RWPE2 (cell line): ENCODE results near the gene SLC7A9.
"Not testable (repeated sequence)": the region's sequence is repeated elsewhere in the genome, so short reads cannot be mapped to it uniquely, and the experiment has no call there.

Source experiments
- ATAC-seq: fragments of 200-7000 bp; cut with Tn5 transposase; 3 replicates; pipeline ENCODE4 v1.9.1; 2021; ENCODE audit warnings: low read depth
- DNase-seq: peaks from one replicate; pipeline ENCODE4 v3.0.0-alpha.2; 2020; ENCODE audit warnings: low spot score
- H3K27ac ChIP-seq: fragments of 450-650 bp; 2 replicates; pipeline ENCODE4 v1.5.1; 2017; ENCODE audit warnings: mild to moderate bottlenecking; ENCODE audit not compliant: poor library complexity, severe bottlenecking
- H3K27me3 ChIP-seq: fragments of 250-450 bp; sonication (Bioruptor Pico); 2 replicates; pipeline ENCODE4 v1.5.1; 2021; ENCODE audit warnings: mild to moderate bottlenecking, moderate library complexity; ENCODE audit not compliant: insufficient read depth, poor library complexity, severe bottlenecking
- H3K36me3 ChIP-seq: fragments of 250-450 bp; sonication (Bioruptor Pico); 2 replicates; pipeline ENCODE4 v1.5.1; 2020; ENCODE audit warnings: low read depth, mild to moderate bottlenecking, moderate library complexity
- H3K4me1 ChIP-seq: fragments of 250-450 bp; sonication (Bioruptor Pico); 2 replicates; pipeline ENCODE4 v1.5.1; 2021; ENCODE audit warnings: mild to moderate bottlenecking, moderate library complexity; ENCODE audit not compliant: insufficient read depth, poor library complexity, severe bottlenecking
- H3K4me3 ChIP-seq: fragments of 250-450 bp; sonication (Bioruptor Pico); 2 replicates; pipeline ENCODE4 v1.5.1; 2021; ENCODE audit warnings: mild to moderate bottlenecking, moderate library complexity; ENCODE audit not compliant: severe bottlenecking
- H3K9me3 ChIP-seq: fragments of 250-450 bp; sonication (Bioruptor Pico); 2 replicates; pipeline ENCODE4 v1.5.1; 2021; ENCODE audit warnings: mild to moderate bottlenecking, moderate library complexity; ENCODE audit not compliant: severe bottlenecking
- TF ChIP-seq, protein P1 (sequence below): fragments of 450-650 bp; IDR thresholded peaks from one replicate; pipeline ENCODE4 v1.5.1; 2017; ENCODE audit warnings: mild to moderate bottlenecking, moderate library complexity; ENCODE audit not compliant: poor library complexity, severe bottlenecking

SLC7A9 gene

DNA sequence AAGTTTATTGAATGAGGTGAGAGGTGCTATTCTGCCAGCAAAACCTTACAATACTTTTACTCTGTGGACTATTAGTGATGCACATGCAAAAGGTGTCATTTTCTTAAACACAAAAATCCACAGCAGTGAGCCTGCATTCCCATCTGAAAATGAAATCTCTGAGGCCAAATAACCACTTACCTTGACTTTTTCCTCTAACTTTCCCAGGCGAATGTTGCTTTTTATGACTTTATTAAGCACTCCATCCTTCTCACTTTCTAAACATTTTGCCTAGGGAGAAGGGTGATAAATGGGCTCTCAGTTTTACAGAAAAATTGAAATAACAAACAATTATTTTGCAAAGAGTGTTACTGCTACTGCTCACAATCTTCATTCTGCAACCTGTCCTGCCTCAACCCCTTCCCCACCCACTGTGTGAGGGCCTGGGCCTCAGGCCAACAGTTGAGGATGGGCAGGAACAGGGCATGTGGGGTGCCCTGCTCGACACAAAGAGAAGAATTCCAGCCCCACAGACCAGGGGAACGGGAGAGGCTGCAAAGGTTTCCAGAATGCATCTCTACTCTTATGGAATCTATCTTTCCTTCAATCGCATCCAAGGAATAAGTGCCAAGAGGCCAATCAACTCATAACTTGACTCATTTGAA lies 18.1 kb upstream of the SLC7A9 start:
- H3K4me1 ChIP-seq, result no peaks in the 10 kb centered on the region
- H3K27me3 ChIP-seq, result no peaks in the 10 kb centered on the region
- no peak for DNase-seq
- peaks cover 2% of the 10 kb centered on the region for H3K9me3 ChIP-seq
- no peak overlapping the region for H3K27ac ChIP-seq
- H3K4me3 ChIP-seq, result no peak overlapping the region
- H3K36me3 ChIP-seq, result peaks cover 4% of the 10 kb centered on the region; the same call in 1 of the 2 replicates
- no peak for ATAC-seq
- TF ChIP-seq, protein P1, sequence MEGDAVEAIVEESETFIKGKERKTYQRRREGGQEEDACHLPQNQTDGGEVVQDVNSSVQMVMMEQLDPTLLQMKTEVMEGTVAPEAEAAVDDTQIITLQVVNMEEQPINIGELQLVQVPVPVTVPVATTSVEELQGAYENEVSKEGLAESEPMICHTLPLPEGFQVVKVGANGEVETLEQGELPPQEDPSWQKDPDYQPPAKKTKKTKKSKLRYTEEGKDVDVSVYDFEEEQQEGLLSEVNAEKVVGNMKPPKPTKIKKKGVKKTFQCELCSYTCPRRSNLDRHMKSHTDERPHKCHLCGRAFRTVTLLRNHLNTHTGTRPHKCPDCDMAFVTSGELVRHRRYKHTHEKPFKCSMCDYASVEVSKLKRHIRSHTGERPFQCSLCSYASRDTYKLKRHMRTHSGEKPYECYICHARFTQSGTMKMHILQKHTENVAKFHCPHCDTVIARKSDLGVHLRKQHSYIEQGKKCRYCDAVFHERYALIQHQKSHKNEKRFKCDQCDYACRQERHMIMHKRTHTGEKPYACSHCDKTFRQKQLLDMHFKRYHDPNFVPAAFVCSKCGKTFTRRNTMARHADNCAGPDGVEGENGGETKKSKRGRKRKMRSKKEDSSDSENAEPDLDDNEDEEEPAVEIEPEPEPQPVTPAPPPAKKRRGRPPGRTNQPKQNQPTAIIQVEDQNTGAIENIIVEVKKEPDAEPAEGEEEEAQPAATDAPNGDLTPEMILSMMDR, result no peak

DNA sequence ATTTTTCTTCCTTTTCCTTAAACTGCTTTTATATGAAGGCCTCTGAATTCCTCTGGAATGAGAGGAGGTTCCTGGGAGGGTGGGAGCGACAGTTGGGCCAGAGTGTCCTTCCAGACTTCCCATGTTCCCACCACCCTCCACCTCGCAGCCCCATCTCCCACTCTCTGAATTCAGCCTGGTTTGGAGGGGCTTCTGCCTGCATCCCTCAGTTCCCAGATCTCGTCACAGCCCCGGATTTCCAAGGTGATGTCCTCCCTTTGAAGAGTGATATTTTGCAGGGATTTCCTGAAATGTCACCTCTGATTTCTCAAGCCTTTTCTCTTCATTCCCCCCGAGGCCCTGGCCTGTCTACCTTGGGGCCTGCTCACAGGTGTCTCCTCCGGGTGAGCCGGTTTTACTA lies 16.7 kb upstream of the SLC7A9 start:
- DNase-seq (no peak), ATAC-seq (no peak)
- Histone ChIP-seq H3K4me1 (no peaks in the 10 kb centered on the region), H3K36me3 (no peaks in the 10 kb centered on the region), H3K9me3 (no peaks in the 10 kb centered on the region), H3K4me3 (no peak overlapping the region), H3K27ac (no peak overlapping the region), H3K27me3 (no peaks in the 10 kb centered on the region)
- TF ChIP-seq, protein P1, result no peak

DNA sequence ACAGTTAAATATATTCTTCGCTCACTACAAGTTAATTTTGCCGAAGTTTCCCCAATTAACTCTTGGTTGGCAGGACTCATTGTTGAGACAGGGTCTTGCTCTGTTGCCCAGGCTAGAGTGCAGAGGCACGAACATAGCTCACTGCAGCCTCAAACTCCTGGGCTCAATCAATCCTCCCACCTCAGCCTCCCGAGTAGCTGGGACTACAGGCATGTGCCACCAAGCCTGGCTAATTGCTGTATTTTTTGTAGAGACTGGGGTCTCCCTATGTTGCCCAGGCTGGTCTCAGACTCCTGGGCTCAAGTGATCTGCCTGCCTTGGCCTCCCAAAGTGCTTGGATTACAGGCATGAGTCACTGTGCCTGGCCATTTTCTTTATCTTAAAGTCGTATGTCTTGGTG lies 15.7 kb upstream of the SLC7A9 start:
- not testable (repeated sequence) for DNase-seq, H3K4me3 ChIP-seq, ATAC-seq

DNA sequence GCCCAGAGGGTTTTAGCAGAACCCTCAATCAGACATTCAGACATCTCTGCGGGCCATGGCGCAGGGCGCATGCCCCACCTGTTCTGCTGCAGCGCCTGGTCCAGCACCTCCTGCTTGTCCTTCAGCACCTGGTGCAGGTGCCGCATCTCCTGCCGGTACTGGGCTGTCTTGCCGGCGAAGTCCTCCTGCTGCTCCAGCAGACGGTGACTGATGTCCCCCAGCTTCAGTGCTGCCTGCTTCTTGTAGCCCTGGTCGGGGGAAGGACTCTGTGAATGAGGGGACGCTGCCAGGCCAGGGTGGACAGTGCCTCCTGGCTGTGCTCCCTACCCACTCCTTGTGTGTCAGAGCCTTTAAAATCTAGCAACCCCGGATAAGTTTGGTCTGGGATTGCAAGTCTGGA lies 12.2 kb upstream of the SLC7A9 start:
- DNase-seq, result no peak
- no peak for ATAC-seq
- no peak overlapping the region for H3K4me3 ChIP-seq
- H3K27ac ChIP-seq, result no peak overlapping the region
- no peaks in the 10 kb centered on the region for H3K9me3 ChIP-seq
- TF ChIP-seq, protein P1, result no peak
- H3K4me1 ChIP-seq, result no peaks in the 10 kb centered on the region
- H3K36me3 ChIP-seq, result no peaks in the 10 kb centered on the region
- H3K27me3 ChIP-seq, result no peaks in the 10 kb centered on the region

More for the DNA sequence above, 15.7 kb upstream of the SLC7A9 start:
- H3K36me3 ChIP-seq, H3K27ac ChIP-seq, H3K27me3 ChIP-seq, H3K9me3 ChIP-seq, H3K4me1 ChIP-seq: not testable (repeated sequence)

DNA sequence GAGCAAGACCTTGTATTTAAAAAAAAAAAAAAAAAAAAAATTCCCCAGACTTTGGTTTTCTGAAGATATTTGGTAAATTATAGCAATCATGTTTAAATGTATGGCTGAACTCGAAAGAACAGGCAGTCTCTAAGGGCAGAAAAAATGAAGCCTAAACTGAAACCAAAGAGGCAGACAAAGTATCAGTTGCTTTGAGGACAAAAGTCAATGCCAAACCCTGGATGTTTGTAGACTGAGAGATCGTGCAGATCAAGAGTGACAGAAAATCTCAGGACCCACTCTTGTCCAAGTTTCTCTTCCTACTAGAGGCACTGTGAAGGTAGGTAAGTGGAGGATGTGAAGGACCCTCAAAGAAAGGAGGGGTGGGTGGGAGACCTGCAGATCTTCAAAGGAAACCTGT lies 11.1 kb upstream of the SLC7A9 start:
- no peak for DNase-seq
- Histone ChIP-seq H3K27ac (no peak overlapping the region), H3K27me3 (no peaks in the 10 kb centered on the region), H3K36me3 (no peaks in the 10 kb centered on the region), H3K9me3 (no peaks in the 10 kb centered on the region), H3K4me1 (no peaks in the 10 kb centered on the region), H3K4me3 (no peak overlapping the region)
- ATAC-seq, result no peak
- TF ChIP-seq, protein P1, result no peak
